ENCODE measurements around the gene EIF3L.

The EIF3L gene

GRCh38 chr22:37816543-37817180, 32.6 kb upstream of the EIF3L start:
- TF ChIP-seq CTCF (IDR thresholded peaks at IDR 0.05; ENCODE audit: low read depth, low read length), result no peak
- H3K4me3 ChIP-seq (ENCODE audit: low read depth, low read length), result no peak overlapping the region
- no peak for DNase-seq
- no peak overlapping the region for H3K27ac ChIP-seq
- no peaks in the 10 kb centered on the region for H3K9me3 ChIP-seq (ENCODE audit: severe bottlenecking)
- no peaks in the 10 kb centered on the region for H3K36me3 ChIP-seq
- peaks cover 22% of the 10 kb centered on the region for H3K27me3 ChIP-seq (ENCODE audit: insufficient read depth, low read depth, severe bottlenecking)

- TF ChIP-seq CTCF (IDR thresholded peaks at IDR 0.05; ENCODE audit: low read depth, low read length), result peak; percentile 92
- H3K36me3 ChIP-seq, result no peaks in the 10 kb centered on the region
- H3K4me3 ChIP-seq (ENCODE audit: low read depth, low read length), result peak overlapping the region; percentile 34
- H3K27me3 ChIP-seq (ENCODE audit: insufficient read depth, low read depth, severe bottlenecking), result peaks cover 22% of the 10 kb centered on the region
- H3K9me3 ChIP-seq (ENCODE audit: severe bottlenecking), result no peaks in the 10 kb centered on the region
- DNase-seq, result peak; percentile 81
- no peak overlapping the region for H3K27ac ChIP-seq
Measured at GRCh38 chr22:37817705-37818408, 31.4 kb upstream of the EIF3L start.

GRCh38 chr22:37818409-37819104, 30.7 kb upstream of the EIF3L start:
- DNase-seq, result peak; percentile 78
- Histone ChIP-seq H3K4me3 (ENCODE audit: low read depth, low read length) (peak overlapping the region; percentile 25), H3K36me3 (no peaks in the 10 kb centered on the region), H3K27me3 (ENCODE audit: insufficient read depth, low read depth, severe bottlenecking) (peaks cover 22% of the 10 kb centered on the region), H3K9me3 (ENCODE audit: severe bottlenecking) (no peaks in the 10 kb centered on the region), H3K27ac (no peak overlapping the region)
- TF ChIP-seq CTCF (IDR thresholded peaks at IDR 0.05; ENCODE audit: low read depth, low read length), result peak; percentile 57

- H3K4me3 ChIP-seq (ENCODE audit: low read depth, low read length), result peak overlapping the region; percentile 25
Measured at GRCh38 chr22:37819105-37819433, 30.1 kb upstream of the EIF3L start.

GRCh38 chr22:37820350-37820749, 28.9 kb upstream of the EIF3L start:
- no peaks in the 10 kb centered on the region for H3K9me3 ChIP-seq (ENCODE audit: severe bottlenecking)
- no peaks in the 10 kb centered on the region for H3K36me3 ChIP-seq
- H3K4me3 ChIP-seq (ENCODE audit: low read depth, low read length), result no peak overlapping the region
- H3K27ac ChIP-seq, result no peak overlapping the region
- H3K27me3 ChIP-seq (ENCODE audit: insufficient read depth, low read depth, severe bottlenecking), result peaks cover 26% of the 10 kb centered on the region
- no peak for DNase-seq
- TF ChIP-seq CTCF (IDR thresholded peaks at IDR 0.05; ENCODE audit: low read depth, low read length), result no peak

More at GRCh38 chr22:37819105-37819433, 30.1 kb upstream of the EIF3L start:
- DNase-seq, result no peak
- no peaks in the 10 kb centered on the region for H3K9me3 ChIP-seq (ENCODE audit: severe bottlenecking)
- no peaks in the 10 kb centered on the region for H3K36me3 ChIP-seq
- TF ChIP-seq CTCF (IDR thresholded peaks at IDR 0.05; ENCODE audit: low read depth, low read length), result no peak
- H3K27ac ChIP-seq, result no peak overlapping the region
- peaks cover 23% of the 10 kb centered on the region for H3K27me3 ChIP-seq (ENCODE audit: insufficient read depth, low read depth, severe bottlenecking)
